Type B pancreatic cell (in vitro differentiated cells): ENCODE results near the gene PSPC1. TPM values are rescaled to one million over a fixed set of nuclear protein-coding genes. Genes with fewer than 3 reads are reported as not detected.
"Not testable (repeated sequence)": the region's sequence is repeated elsewhere in the genome, so short reads cannot be mapped to it uniquely, and the experiment has no call there.

ENCODE experiments used
- DNase-seq: peaks from one replicate; pipeline ENCODE4 v3.0.0; 2021; ENCODE audit warnings: mixed read lengths; ENCODE audit not compliant: unreplicated experiment; ENCODE audit errors: extremely low spot score
- H3K27ac Mint-ChIP-seq: 2 replicates; pipeline ENCODE4 v1.8.0; 2021; ENCODE audit warnings: mild to moderate bottlenecking, mixed read lengths
- H3K27me3 Mint-ChIP-seq: 2 replicates; pipeline ENCODE4 v1.8.0; 2021; ENCODE audit warnings: mixed read lengths
- H3K36me3 Mint-ChIP-seq: 2 replicates; pipeline ENCODE4 v1.8.0; 2021; ENCODE audit warnings: mixed read lengths
- H3K4me1 Mint-ChIP-seq: one replicate; pipeline ENCODE4 v1.8.0; 2021; ENCODE audit warnings: mixed read lengths; ENCODE audit not compliant: unreplicated experiment
- H3K4me3 Mint-ChIP-seq: 2 replicates; pipeline ENCODE4 v1.8.0; 2021; ENCODE audit warnings: mild to moderate bottlenecking, mixed read lengths
- H3K9me3 Mint-ChIP-seq: 2 replicates; pipeline ENCODE4 v1.8.0; 2021; ENCODE audit warnings: mixed read lengths
- total RNA-seq: library from RNA; stranded (reverse); gene quantifications from 2 replicates; pipeline ENCODE4 v1.2.1, GENCODE V29; 2021; ENCODE audit warnings: low replicate concordance
- TF ChIP-seq, protein P1 (sequence below): fragments of 200-600 bp; sonication (generic); conservative IDR thresholded peaks from 2 replicates; pipeline ENCODE4 v1.5.0; 2021; ENCODE audit warnings: antibody characterized with exemption, mild to moderate bottlenecking

The PSPC1 gene
- total RNA-seq, 1 donor from 2014 or later = 83.6 TPM

DNA sequence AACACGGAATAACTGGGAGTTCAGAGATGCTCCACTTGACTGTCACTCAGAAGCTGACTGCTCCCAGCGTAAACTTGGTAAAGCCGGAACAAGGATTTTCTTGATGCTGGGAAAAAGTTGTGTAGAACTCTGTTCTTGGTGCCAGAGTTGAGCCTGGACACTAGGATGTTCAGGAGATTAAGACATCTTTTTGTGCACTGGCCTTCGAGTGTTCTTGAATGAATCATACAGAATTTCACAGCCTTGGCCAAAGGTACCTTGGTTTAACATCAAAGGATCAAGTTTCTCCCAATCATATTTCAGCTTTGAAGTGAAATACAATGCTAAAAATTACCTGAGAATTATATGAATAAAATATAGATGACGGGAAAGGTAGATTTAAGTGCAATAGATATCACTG lies 81.8 kb downstream of the PSPC1 start:
- not testable (repeated sequence) for H3K4me3 Mint-ChIP-seq, H3K9me3 Mint-ChIP-seq, DNase-seq, H3K27me3 Mint-ChIP-seq, H3K36me3 Mint-ChIP-seq, H3K4me1 Mint-ChIP-seq, H3K27ac Mint-ChIP-seq

DNA sequence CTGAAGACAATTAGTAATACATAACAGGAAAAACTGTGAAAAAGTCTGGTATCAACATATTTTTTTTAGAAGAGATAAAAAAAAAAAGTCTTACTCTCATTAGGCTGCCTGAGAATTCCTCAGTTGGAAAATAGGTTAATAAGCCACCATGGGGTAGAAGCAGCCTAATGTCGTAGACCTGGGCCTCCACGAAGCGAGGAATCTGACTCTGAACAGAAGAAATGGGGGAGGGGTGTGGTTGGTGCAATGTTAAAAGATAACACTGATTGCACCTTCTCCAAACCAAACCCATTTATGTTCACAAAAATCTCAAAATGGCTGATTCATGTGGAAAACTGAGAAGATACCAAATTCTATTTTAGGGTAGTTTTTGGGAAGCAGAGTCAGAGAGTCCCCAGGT lies 86.9 kb downstream of the PSPC1 start:
- TF ChIP-seq, protein P1, sequence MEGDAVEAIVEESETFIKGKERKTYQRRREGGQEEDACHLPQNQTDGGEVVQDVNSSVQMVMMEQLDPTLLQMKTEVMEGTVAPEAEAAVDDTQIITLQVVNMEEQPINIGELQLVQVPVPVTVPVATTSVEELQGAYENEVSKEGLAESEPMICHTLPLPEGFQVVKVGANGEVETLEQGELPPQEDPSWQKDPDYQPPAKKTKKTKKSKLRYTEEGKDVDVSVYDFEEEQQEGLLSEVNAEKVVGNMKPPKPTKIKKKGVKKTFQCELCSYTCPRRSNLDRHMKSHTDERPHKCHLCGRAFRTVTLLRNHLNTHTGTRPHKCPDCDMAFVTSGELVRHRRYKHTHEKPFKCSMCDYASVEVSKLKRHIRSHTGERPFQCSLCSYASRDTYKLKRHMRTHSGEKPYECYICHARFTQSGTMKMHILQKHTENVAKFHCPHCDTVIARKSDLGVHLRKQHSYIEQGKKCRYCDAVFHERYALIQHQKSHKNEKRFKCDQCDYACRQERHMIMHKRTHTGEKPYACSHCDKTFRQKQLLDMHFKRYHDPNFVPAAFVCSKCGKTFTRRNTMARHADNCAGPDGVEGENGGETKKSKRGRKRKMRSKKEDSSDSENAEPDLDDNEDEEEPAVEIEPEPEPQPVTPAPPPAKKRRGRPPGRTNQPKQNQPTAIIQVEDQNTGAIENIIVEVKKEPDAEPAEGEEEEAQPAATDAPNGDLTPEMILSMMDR = no peak
- no peak overlapping the region for H3K27ac Mint-ChIP-seq
- peaks cover 13% of the 10 kb centered on the region for H3K4me1 Mint-ChIP-seq
- H3K36me3 Mint-ChIP-seq = peaks cover 21% of the 10 kb centered on the region
- no peaks in the 10 kb centered on the region for H3K27me3 Mint-ChIP-seq
- H3K9me3 Mint-ChIP-seq = peaks cover 7% of the 10 kb centered on the region
- H3K4me3 Mint-ChIP-seq = no peak overlapping the region
- DNase-seq = no peak

DNA sequence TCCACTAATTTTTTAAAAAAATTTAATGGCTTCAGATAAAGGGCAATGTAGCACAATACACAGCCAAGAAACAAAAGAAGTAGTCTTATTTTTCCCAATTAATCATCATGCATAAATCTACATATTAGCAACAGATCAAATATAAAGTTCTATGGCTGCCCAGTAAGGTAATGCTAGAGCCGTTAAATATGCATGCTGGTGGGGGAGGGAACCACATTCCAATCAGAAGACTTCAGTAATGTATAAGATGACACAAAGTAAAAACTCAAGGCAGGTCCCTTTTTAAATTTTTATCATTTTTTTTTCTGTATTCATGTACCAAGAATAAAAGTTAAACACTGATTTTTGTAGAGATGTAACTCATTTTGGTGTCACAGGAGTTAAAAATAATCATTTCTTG lies 87.3 kb downstream of the PSPC1 start:
- no peak for DNase-seq
- no peak overlapping the region for H3K4me3 Mint-ChIP-seq
- peaks cover 13% of the 10 kb centered on the region for H3K4me1 Mint-ChIP-seq
- no peak overlapping the region for H3K27ac Mint-ChIP-seq
- H3K36me3 Mint-ChIP-seq = peaks cover 25% of the 10 kb centered on the region
- peaks cover 7% of the 10 kb centered on the region for H3K9me3 Mint-ChIP-seq
- no peaks in the 10 kb centered on the region for H3K27me3 Mint-ChIP-seq
- TF ChIP-seq, protein P1 = no peak

DNA sequence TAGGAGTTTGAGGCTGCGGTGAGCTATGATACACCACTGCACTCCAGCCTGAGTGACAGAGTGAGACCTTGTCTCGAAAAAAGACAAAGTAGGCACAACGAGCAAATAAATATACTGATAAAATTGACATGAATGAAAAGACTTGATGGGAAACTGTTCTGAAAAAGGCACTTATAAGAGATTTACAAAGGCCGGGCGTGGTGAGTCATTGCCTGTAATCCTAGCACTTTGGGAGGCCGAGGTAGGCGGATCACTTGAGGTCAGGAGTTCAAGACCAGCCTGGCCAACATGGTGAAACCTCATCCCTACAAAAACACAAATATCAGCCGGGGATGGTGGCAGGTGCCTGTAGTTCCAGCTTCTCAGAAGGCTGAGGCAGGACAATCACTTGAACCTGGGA lies 91.3 kb downstream of the PSPC1 start:
- not testable (repeated sequence) for H3K27ac Mint-ChIP-seq, H3K9me3 Mint-ChIP-seq, DNase-seq, H3K4me3 Mint-ChIP-seq, H3K27me3 Mint-ChIP-seq
- Mint-ChIP-seq H3K4me1 (peaks cover 13% of the 10 kb centered on the region), H3K36me3 (peaks cover 29% of the 10 kb centered on the region)

DNA sequence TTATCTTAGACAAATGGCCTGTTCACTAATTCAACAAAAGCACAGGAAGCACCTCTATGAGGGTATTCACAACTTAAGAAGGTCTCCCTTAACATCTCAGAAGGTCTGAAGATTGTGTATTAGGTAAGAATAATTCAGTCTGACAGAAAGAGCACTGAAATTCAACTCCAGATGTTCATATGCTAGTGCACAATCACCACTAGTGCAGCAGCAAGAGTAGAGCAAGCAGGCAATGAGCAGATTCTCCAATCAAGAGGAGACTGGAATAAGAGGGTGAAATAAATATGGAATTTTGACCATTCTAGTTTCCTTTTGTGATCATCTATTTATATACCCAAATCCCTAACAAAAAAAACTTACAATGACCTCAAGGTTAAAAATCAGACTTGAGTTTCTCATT lies 97.3 kb downstream of the PSPC1 start:
- no peak for DNase-seq
- H3K27me3 Mint-ChIP-seq = no peaks in the 10 kb centered on the region
- peak overlapping the region; percentile 80 for H3K27ac Mint-ChIP-seq
- H3K4me1 Mint-ChIP-seq = peaks cover 11% of the 10 kb centered on the region
- H3K4me3 Mint-ChIP-seq = no peak overlapping the region
- H3K36me3 Mint-ChIP-seq = peaks cover 4% of the 10 kb centered on the region
- no peaks in the 10 kb centered on the region for H3K9me3 Mint-ChIP-seq
- TF ChIP-seq, protein P1 = no peak

DNA sequence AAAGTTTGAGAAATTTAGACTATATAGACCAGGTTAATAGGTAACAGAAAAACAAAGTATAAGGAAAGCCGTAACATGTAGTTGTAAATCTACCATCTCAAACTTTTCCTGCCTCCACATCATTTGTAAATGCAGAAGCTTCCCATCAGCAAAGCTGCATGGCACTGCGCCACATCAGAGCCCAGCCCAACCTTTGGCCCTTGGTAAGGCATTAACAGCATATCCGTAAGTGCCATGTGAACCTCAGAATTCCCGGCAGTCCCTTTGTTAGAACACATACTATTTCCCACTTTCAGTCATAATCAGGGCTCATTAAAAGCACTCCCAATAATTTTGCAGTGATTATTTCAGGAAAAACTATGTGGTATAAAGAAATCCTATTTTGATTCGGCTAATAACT lies 97.7 kb downstream of the PSPC1 start:
- H3K27ac Mint-ChIP-seq = peak overlapping the region; percentile 80
- H3K9me3 Mint-ChIP-seq = no peaks in the 10 kb centered on the region
- DNase-seq = no peak
- no peak overlapping the region for H3K4me3 Mint-ChIP-seq
- no peaks in the 10 kb centered on the region for H3K27me3 Mint-ChIP-seq
- TF ChIP-seq, protein P1 = no peak
- H3K4me1 Mint-ChIP-seq = peaks cover 11% of the 10 kb centered on the region
- peaks cover under 1% of the 10 kb centered on the region for H3K36me3 Mint-ChIP-seq

DNA sequence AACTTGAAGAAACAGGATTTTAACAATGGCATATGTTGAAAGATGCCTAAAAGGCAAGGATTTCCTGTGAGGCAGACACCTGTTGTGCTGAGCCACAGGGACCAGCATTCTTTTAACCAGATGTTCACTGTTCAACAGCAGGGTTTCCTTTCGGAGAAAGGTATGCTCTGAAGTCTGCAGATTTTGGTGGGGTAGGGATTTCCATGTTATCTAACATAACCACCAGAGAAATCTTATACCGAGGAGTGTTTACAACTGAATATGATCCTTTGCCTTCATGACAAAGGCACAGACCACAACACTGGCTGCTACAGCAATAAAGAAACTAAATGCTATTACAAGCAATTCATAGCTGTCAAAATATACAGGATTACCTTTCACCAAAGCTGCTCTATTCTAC lies 101.2 kb downstream of the PSPC1 start:
- Mint-ChIP-seq H3K4me1 (peaks cover 11% of the 10 kb centered on the region), H3K27ac (no peak overlapping the region), H3K36me3 (peaks cover 8% of the 10 kb centered on the region), H3K27me3 (no peaks in the 10 kb centered on the region), H3K4me3 (no peak overlapping the region), H3K9me3 (no peaks in the 10 kb centered on the region)
- DNase-seq = no peak
- TF ChIP-seq, protein P1 = no peak
